AG04450 (cell line): ENCODE data around the gene MPI. TPM values are rescaled to one million over a fixed set of nuclear protein-coding genes. Genes with fewer than 3 reads are reported as not detected.
"Not testable (repeated sequence)": the region's sequence is repeated elsewhere in the genome, so short reads cannot be mapped to it uniquely, and the experiment has no call there.

Experiments
- CTCF ChIA-PET: fragments of 300-600, 350-600 bp; formaldehyde crosslinking; extraction: SDS; loops from one replicate; lab custom pipeline; 2022; ENCODE audit warnings: antibody characterized with exemption, inconsistent platforms; lab: Charles Lee
- POLR2A ChIA-PET: fragments of 350-600 bp; formaldehyde crosslinking; extraction: SDS; loops from one replicate; lab custom pipeline; 2021; ENCODE audit warnings: antibody characterized with exemption, inconsistent platforms; lab: Yijun Ruan, JAX
- DNase-seq: peaks from one replicate; pipeline ENCODE4 v3.0.0-alpha.2; 2011; ENCODE audit warnings: low read depth, low spot score
- H3K27ac ChIP-seq: one replicate; pipeline ENCODE4 v1.5.1; 2012; ENCODE audit warnings: low read depth, low read length, control low read depth
- H3K27me3 ChIP-seq: one replicate; pipeline ENCODE4 v1.6.0; 2012; ENCODE audit warnings: low read length; ENCODE audit not compliant: control insufficient read depth, insufficient read depth
- H3K4me3 ChIP-seq: 2 replicates; pipeline ENCODE4 v1.5.1; 2011; ENCODE audit warnings: mild to moderate bottlenecking, low read depth, low read length, control low read depth
- H3K9me3 ChIP-seq: 2 replicates; pipeline ENCODE4 v1.5.1; 2012; ENCODE audit warnings: low read length; ENCODE audit not compliant: control insufficient read depth, insufficient read depth
- polyA plus RNA-seq: library from polyadenylated mRNA; depleted of rRNA; stranded (reverse); fragments of >200 nt; gene quantifications from 2 replicates; pipeline ENCODE4 v1.2.3, GENCODE V29; 2011
- TF ChIP-seq, protein P1 (sequence below): IDR thresholded peaks from 2 replicates; pipeline ENCODE4 v1.5.1; 2011; ENCODE audit warnings: low read depth, low read length, control low read depth, inconsistent platforms

Gene MPI
- polyA plus RNA-seq, 1 experiment, result 55.5 TPM

DNA sequence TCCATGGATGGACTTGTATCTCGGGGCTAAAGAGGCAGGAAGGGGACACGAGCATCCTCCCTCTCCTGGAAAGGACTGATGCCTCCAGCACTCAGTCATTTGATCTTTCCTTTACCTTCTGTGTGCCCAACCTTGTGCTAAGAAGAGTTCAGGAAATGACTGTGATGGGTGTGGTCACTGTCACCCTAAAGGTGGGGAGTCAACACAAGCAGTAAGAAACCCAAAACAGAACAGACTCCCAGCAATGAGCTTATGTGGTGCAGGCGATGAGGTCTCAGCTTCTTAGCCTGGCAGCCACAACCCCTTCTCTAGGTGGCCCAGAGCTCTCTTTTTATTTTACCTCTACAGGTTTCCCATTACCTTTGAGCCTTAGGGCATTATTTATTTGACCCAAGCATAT lies 3.8 kb downstream of the MPI start:
- ChIA-PET POLR2A (interaction anchor here (0.6 to 1.1 kb wide), 3 partner anchors 12 to 102 kb away, joined by 3 to 4 read pairs (median 4); partner anchors contain the start of gene SCAMP5), CTCF (interaction anchor here (5.7 kb wide), 1 partner anchor 8 kb away, joined by 61 read pairs; no protein-coding TSS in a partner anchor)
- TF ChIP-seq, protein P1, sequence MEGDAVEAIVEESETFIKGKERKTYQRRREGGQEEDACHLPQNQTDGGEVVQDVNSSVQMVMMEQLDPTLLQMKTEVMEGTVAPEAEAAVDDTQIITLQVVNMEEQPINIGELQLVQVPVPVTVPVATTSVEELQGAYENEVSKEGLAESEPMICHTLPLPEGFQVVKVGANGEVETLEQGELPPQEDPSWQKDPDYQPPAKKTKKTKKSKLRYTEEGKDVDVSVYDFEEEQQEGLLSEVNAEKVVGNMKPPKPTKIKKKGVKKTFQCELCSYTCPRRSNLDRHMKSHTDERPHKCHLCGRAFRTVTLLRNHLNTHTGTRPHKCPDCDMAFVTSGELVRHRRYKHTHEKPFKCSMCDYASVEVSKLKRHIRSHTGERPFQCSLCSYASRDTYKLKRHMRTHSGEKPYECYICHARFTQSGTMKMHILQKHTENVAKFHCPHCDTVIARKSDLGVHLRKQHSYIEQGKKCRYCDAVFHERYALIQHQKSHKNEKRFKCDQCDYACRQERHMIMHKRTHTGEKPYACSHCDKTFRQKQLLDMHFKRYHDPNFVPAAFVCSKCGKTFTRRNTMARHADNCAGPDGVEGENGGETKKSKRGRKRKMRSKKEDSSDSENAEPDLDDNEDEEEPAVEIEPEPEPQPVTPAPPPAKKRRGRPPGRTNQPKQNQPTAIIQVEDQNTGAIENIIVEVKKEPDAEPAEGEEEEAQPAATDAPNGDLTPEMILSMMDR, result no peak
- no peak for DNase-seq
- Histone ChIP-seq H3K27ac (no peak overlapping the region), H3K4me3 (no peak overlapping the region), H3K9me3 (no peaks in the 10 kb centered on the region; the same call in 1 of the 2 replicates), H3K27me3 (no peaks in the 10 kb centered on the region)

DNA sequence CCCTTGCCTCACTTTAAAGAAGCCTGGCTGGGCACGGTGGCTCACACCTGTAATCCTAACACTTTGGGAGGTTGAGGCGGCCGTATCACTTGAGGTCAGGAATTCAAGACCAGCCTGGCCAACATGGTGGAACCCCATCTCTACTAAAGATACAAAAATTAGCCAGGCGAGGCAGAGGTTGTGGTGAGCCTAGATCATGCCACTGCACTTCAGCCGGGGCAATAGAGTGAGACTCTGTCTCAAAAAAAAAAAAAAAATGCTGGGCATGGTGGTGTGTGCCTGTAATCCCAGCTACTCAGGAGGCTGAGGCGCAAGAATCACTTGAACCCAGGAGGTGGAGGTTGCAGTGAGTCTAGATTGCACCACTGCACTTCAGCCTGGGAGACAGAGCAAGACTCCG lies 4.5 kb downstream of the MPI start:
- CTCF ChIA-PET, DNase-seq: not testable (repeated sequence)
- POLR2A ChIA-PET, result interaction anchor here (1.1 kb wide), 1 partner anchor 12 kb away, joined by 3 read pairs; no protein-coding TSS in a partner anchor

DNA sequence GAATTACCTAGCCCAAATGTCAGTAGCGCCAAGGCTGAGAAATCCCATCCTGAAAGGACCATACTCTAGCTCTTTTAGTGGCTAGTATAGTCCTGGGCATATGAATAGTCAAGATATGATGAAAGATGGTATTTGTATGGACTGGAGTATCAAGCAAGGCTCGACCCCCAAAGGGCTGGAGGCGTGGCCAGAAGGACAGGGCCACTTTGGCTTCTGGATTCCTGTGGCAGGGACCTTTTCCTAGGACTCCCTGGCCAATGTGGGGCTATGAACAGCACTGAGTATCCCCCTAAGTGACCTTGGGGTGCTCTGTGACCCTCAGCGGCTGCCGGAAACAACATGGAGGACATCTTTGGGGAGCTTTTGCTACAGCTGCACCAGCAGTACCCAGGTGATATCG lies 6.0 kb downstream of the MPI start:
- POLR2A ChIA-PET, result interaction anchor here (1.4 kb wide), 1 partner anchor 26 kb away, joined by 4 read pairs; no protein-coding TSS in a partner anchor
- no peaks in the 10 kb centered on the region for H3K9me3 ChIP-seq
- no peaks in the 10 kb centered on the region for H3K27me3 ChIP-seq
- CTCF ChIA-PET, result no interaction called here
- TF ChIP-seq, protein P1, result no peak
- no peak overlapping the region for H3K27ac ChIP-seq
- H3K4me3 ChIP-seq, result no peak overlapping the region
- no peak for DNase-seq

More for the DNA sequence above, 4.5 kb downstream of the MPI start:
- not testable (repeated sequence) for H3K27ac ChIP-seq, H3K27me3 ChIP-seq, H3K4me3 ChIP-seq, H3K9me3 ChIP-seq

DNA sequence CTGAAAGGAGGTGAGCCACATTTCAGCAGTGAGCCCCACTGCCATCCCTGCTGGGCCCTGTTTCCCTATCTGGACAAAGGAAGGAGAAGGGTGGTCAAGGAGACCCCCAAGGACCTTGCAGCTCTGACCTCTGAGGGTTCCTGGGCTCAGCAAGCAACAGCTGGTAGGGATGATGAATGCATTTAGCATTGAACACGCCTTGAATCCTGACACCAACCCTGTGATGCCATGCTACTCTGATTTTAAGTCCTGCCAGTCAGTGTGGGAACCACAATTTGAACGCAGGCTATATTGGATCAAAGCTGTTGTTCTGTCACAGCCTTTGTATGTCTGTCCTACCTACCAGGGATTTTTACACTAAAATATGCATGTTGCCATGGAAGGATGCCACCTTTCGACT lies 6.5 kb downstream of the MPI start:
- DNase-seq, result no peak
- ChIA-PET POLR2A (interaction anchor here (1.4 kb wide), 1 partner anchor 26 kb away, joined by 4 read pairs; no protein-coding TSS in a partner anchor), CTCF (no interaction called here)
- H3K9me3 ChIP-seq, result no peaks in the 10 kb centered on the region
- no peaks in the 10 kb centered on the region for H3K27me3 ChIP-seq
- no peak overlapping the region for H3K27ac ChIP-seq
- H3K4me3 ChIP-seq, result no peak overlapping the region
- TF ChIP-seq, protein P1, result no peak

DNA sequence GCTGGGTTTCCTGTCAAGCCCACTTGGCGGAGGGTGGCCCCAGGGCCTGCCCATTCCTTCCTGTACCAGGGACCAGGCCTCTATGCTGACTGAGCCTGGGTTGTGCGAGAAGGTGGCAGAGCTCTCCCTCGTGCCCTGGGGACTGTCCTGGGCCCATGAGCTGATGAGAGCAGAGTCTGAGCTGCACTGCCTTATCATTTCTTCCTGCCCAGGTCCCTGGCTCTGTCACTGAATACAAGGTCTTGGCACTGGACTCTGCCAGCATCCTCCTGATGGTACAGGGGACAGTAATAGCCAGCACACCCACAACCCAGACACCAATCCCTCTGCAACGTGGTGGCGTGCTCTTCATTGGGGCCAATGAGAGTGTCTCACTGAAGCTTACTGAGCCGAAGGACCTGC lies 7.5 kb downstream of the MPI start:
- CTCF ChIA-PET, result interaction anchor here (1.0 kb wide), 1 partner anchor 53 kb away, joined by 3 read pairs; no protein-coding TSS in a partner anchor
- H3K27ac ChIP-seq, result no peak overlapping the region
- POLR2A ChIA-PET, result interaction anchor here (2.1 kb wide), 1 partner anchor 9 kb away, joined by 7 read pairs; the partner anchor contains the start of gene FAM219B
- TF ChIP-seq, protein P1, result no peak
- no peaks in the 10 kb centered on the region for H3K9me3 ChIP-seq
- no peak overlapping the region for H3K4me3 ChIP-seq
- no peaks in the 10 kb centered on the region for H3K27me3 ChIP-seq
- no peak for DNase-seq
